HepG2 (cell line): ENCODE results near the gene MNAT1.

Source experiments
- ATRX ChIP-seq: sonication (generic); formaldehyde crosslinking; IDR thresholded peaks from 2 replicates; pipeline ENCODE4 v1.4.0; 2020; ENCODE audit warnings: missing genetic modification reagents, borderline replicate concordance
- DMAP1 ChIP-seq: IDR thresholded peaks from 2 replicates; pipeline ENCODE4 v1.6.1; 2016
- FOXA3 ChIP-seq: IDR thresholded peaks from 2 replicates; pipeline ENCODE4 v1.6.1; 2016; ENCODE audit warnings: missing genetic modification reagents, missing compliant biosample characterization
- FOXK1 ChIP-seq: sonication (generic); formaldehyde crosslinking; IDR thresholded peaks from 2 replicates; pipeline ENCODE4 v1.4.0; 2020; ENCODE audit warnings: low read depth, missing genetic modification reagents, borderline replicate concordance
- HMG20B ChIP-seq: conservative IDR thresholded peaks from 2 replicates; pipeline ENCODE4 v1.6.1; 2016; ENCODE audit warnings: missing genetic modification reagents, missing compliant biosample characterization
- LBX2 ChIP-seq: sonication (generic); formaldehyde crosslinking; IDR thresholded peaks from 2 replicates; pipeline ENCODE4 v1.5.0; 2020; ENCODE audit warnings: missing genetic modification reagents, mild to moderate bottlenecking, borderline replicate concordance
- NFE2L2 ChIP-seq: fragments of 150-350 bp; IDR thresholded peaks from 2 replicates; pipeline ENCODE4 v1.6.1; 2014; ENCODE audit warnings: low read length
- RFX5 ChIP-seq: IDR thresholded peaks from 2 replicates; pipeline ENCODE4 v1.6.1; 2011; ENCODE audit warnings: low read depth, low read length, improper control_type of control experiment
- TCF7 ChIP-seq: sonication (generic); IDR thresholded peaks from 2 replicates; pipeline ENCODE4 v1.6.1; 2016; ENCODE audit warnings: antibody characterized with exemption, low read depth
- ZFAT ChIP-seq: sonication (generic); formaldehyde crosslinking; conservative IDR thresholded peaks from 2 replicates; pipeline ENCODE4 v1.8.1; 2023; ENCODE audit warnings: missing genetic modification reagents, inconsistent platforms
- ZIK1 ChIP-seq: sonication (generic); formaldehyde crosslinking; IDR thresholded peaks from 2 replicates; pipeline ENCODE4 v1.5.0; 2020; ENCODE audit warnings: mild to moderate bottlenecking, low read depth, missing genetic modification reagents, borderline replicate concordance
- ZNF318 ChIP-seq: sonication (generic); formaldehyde crosslinking; IDR thresholded peaks from 2 replicates; pipeline ENCODE4 v1.4.0; 2020; ENCODE audit warnings: mild to moderate bottlenecking, missing genetic modification reagents
- TF ChIP-seq, protein P1 (sequence below): sonication (generic); formaldehyde crosslinking; IDR thresholded peaks from 2 replicates; pipeline ENCODE4 v1.4.0; 2020; ENCODE audit warnings: missing genetic modification reagents

GRCh38 chr14:60839657-60840056, 105.1 kb downstream of the MNAT1 start:
- TF ChIP-seq FOXA3 (no peak), ZFAT (CRISPR knock-in tag) (no peak), ZNF318 (no peak), DMAP1 (CRISPR knock-in tag) (no peak), TCF7 (no peak), FOXK1 (CRISPR knock-in tag) (no peak), ZIK1 (CRISPR knock-in tag) (no peak), RFX5 (no peak), NFE2L2 (no peak), HMG20B (CRISPR knock-in tag) (no peak), LBX2 (CRISPR knock-in tag) (no peak), ATRX (CRISPR knock-in tag) (no peak)
- TF ChIP-seq, protein P1, sequence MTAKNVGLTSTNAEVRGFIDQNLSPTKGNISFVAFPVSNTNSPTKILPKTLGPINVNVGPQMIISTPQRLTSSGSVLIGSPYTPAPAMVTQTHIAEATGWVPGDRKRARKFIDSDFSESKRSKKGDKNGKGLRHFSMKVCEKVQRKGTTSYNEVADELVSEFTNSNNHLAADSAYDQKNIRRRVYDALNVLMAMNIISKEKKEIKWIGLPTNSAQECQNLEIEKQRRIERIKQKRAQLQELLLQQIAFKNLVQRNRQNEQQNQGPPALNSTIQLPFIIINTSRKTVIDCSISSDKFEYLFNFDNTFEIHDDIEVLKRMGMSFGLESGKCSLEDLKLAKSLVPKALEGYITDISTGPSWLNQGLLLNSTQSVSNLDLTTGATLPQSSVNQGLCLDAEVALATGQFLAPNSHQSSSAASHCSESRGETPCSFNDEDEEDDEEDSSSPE (CRISPR knock-in tag): no peak
